HepG2 (cell line): ENCODE results near the gene YPEL3. TPM values are rescaled to one million over a fixed set of nuclear protein-coding genes. Genes with fewer than 3 reads are reported as not detected.
A peak's percentile ranks its signal among the peaks of the same experiment; 100 is the strongest.

Source experiments
- CBX5 ChIP-seq: sonication (generic); formaldehyde crosslinking; IDR thresholded peaks from 2 replicates; pipeline ENCODE4 v1.4.0; 2020; ENCODE audit warnings: missing genetic modification reagents, borderline replicate concordance
- DMTF1 ChIP-seq: sonication (generic); formaldehyde crosslinking; IDR thresholded peaks from 2 replicates; pipeline ENCODE4 v1.4.0; 2020; ENCODE audit warnings: mild to moderate bottlenecking, missing genetic modification reagents
- GTF2F1 ChIP-seq: fragments of 150-350 bp; IDR thresholded peaks from 2 replicates; pipeline ENCODE4 v1.6.1; 2014; ENCODE audit warnings: low read length
- HMG20A ChIP-seq: IDR thresholded peaks from 2 replicates; pipeline ENCODE4 v1.6.1; 2016; ENCODE audit warnings: borderline replicate concordance
- IKZF1 ChIP-seq: fragments of 450-650 bp; IDR thresholded peaks from 2 replicates; pipeline ENCODE4 v1.7.1; 2016
- NFE2L1 ChIP-seq: sonication (generic); formaldehyde crosslinking; IDR thresholded peaks from 2 replicates; pipeline ENCODE4 v1.4.0; 2020; ENCODE audit warnings: missing genetic modification reagents, mild to moderate bottlenecking, borderline replicate concordance
- RBM39 ChIP-seq: fragments of 200-400 bp; formaldehyde crosslinking; IDR thresholded peaks from one replicate; pipeline ENCODE4 v1.6.1; 2018; ENCODE audit warnings: antibody characterized with exemption, mild to moderate bottlenecking, low read depth, low read length; ENCODE audit not compliant: poor library complexity, severe bottlenecking
- SMYD3 ChIP-seq: sonication (generic); formaldehyde crosslinking; IDR thresholded peaks from 2 replicates; pipeline ENCODE4 v1.8.1; 2023; ENCODE audit warnings: mild to moderate bottlenecking, missing genetic modification reagents
- SOX5 ChIP-seq: IDR thresholded peaks from 2 replicates; pipeline ENCODE4 v1.6.1; 2016; ENCODE audit warnings: borderline replicate concordance
- SP140L ChIP-seq: sonication (generic); formaldehyde crosslinking; IDR thresholded peaks from 2 replicates; pipeline ENCODE4 v1.4.0; 2020; ENCODE audit warnings: missing genetic modification reagents, borderline replicate concordance
- THAP7 ChIP-seq: sonication (generic); formaldehyde crosslinking; IDR thresholded peaks from 2 replicates; pipeline ENCODE4 v1.8.1; 2023; ENCODE audit warnings: mild to moderate bottlenecking, missing genetic modification reagents
- ZFAT ChIP-seq: sonication (generic); formaldehyde crosslinking; conservative IDR thresholded peaks from 2 replicates; pipeline ENCODE4 v1.8.1; 2023; ENCODE audit warnings: missing genetic modification reagents, inconsistent platforms
- ZNF350 ChIP-seq: sonication (generic); formaldehyde crosslinking; IDR thresholded peaks from 2 replicates; pipeline ENCODE4 v1.4.0; 2020; ENCODE audit warnings: mild to moderate bottlenecking, low read depth, missing genetic modification reagents, borderline replicate concordance
- ZNF354B ChIP-seq: sonication (generic); formaldehyde crosslinking; IDR thresholded peaks from 2 replicates; pipeline ENCODE4 v1.8.0; 2022; ENCODE audit warnings: mild to moderate bottlenecking, missing genetic modification reagents
- ZNF367 ChIP-seq: sonication (generic); formaldehyde crosslinking; IDR thresholded peaks from 2 replicates; pipeline ENCODE4 v1.4.0; 2020; ENCODE audit warnings: missing genetic modification reagents, borderline replicate concordance
- ZNF607 ChIP-seq: sonication (generic); formaldehyde crosslinking; IDR thresholded peaks from 2 replicates; pipeline ENCODE4 v1.5.1; 2020; ENCODE audit warnings: missing genetic modification reagents, mild to moderate bottlenecking, borderline replicate concordance
- ZNF709 ChIP-seq: sonication (generic); formaldehyde crosslinking; IDR thresholded peaks from 2 replicates; pipeline ENCODE4 v1.5.0; 2020; ENCODE audit warnings: mild to moderate bottlenecking, missing genetic modification reagents
- ZNF713 ChIP-seq: sonication (generic); formaldehyde crosslinking; IDR thresholded peaks from 2 replicates; pipeline ENCODE4 v1.4.0; 2020; ENCODE audit warnings: mild to moderate bottlenecking, missing genetic modification reagents
- ZNF747 ChIP-seq: sonication (generic); formaldehyde crosslinking; IDR thresholded peaks from 2 replicates; pipeline ENCODE4 v1.8.1; 2023; ENCODE audit warnings: missing genetic modification reagents, mild to moderate bottlenecking, borderline replicate concordance
- ZNF781 ChIP-seq: sonication (generic); formaldehyde crosslinking; IDR thresholded peaks from 2 replicates; pipeline ENCODE4 v1.5.1; 2020; ENCODE audit warnings: borderline replicate concordance, mild to moderate bottlenecking, missing genetic modification reagents; ENCODE audit errors: not compliant biosample characterization
- polyA plus RNA-seq, 8 experiments: library from polyadenylated mRNA; depleted of rRNA in 3 of 8; stranded (reverse) in 7 of 8; unstranded in 1 of 8; fragments of >200 nt; fragmentation: Illumina TruSeq in 4 of 8; extraction: Trizol in 4 of 8; gene quantifications; 2 replicates each; pipeline versions ENCODE4 v1.2.1 to v1.2.3, GENCODE V29; 2011 to 2016; ENCODE audit warnings: low read depth in 4 of 8, missing spikeins in 1 of 8, mixed read lengths in 1 of 8; ENCODE audit not compliant: insufficient read depth in 1 of 8
- total RNA-seq, 5 experiments: library from RNA; depleted of rRNA; stranded (reverse); fragments of >200 nt; fragmentation: Illumina TruSeq; extraction: Trizol; gene quantifications; 2 replicates each; pipeline ENCODE4 v1.2.3, GENCODE V29; 2016; ENCODE audit warnings: low read depth in 1 of 5
- TF ChIP-seq, protein P1 (sequence below): sonication (generic); formaldehyde crosslinking; IDR thresholded peaks from 2 replicates; pipeline ENCODE4 v1.8.0; 2022; ENCODE audit warnings: low read depth, missing genetic modification reagents
- TF ChIP-seq, protein P2 (sequence below): sonication (generic); formaldehyde crosslinking; IDR thresholded peaks from 2 replicates; pipeline ENCODE4 v1.4.0; 2020; ENCODE audit warnings: mild to moderate bottlenecking, missing genetic modification reagents, borderline replicate concordance

The YPEL3 gene
- total and polyA plus RNA-seq, 2 of the 13 experiments (the other 11 are each of a cell fraction or from before 2014, with no cell fraction given) = 5.4 to 47.0 TPM

DNA sequence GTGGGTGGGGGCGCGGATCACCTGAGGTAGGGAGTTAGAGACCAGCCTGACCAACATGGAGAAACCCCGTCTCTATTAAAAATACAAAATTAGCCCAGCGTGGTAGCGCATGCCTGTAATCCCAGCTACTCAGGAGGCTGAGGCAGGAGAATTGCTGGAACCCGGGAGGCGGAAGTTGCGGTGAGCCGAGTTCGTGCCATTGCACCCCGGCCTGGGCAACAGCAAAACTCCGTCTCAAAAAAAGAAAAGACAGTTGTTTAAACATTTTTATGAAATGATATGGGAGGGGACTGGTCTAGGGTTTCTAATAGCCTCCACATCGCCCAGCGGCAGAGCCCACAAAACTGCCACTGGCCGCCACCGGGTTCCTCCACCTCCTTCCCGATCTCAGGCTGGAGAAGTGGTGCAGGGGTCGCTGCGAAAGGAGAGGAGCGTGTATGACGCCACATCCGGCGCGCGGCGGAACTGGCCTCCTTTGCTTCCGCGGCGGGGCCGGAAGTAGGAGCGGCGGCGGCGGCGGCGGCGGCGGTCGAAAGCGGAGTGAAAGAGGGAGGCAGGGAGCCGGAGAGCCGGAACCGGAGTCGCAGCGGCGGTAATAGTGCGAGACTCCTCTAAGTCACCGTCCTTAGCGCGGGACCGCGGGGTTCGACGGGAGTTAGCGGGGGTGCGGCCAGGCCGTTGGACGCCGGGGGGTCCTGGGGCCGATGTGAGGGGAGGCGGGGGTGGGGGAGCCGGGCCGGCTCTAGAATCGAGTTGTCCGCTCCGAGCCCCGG, 20.3 kb downstream of the YPEL3 start, which contains the start of gene PPP4C (continued):
- TF ChIP-seq ZNF781 (peak; percentile 25), ZNF350 (no peak), ZNF367 (CRISPR knock-in tag) (no peak), GTF2F1 (0 out of 2 replicates have a peak, but pooled peaks have one; percentile 59), HMG20A (no peak), ZNF607 (no peak; the same call in 1 of the 2 replicates), SOX5 (no peak), ZNF709 (peak; percentile 83), ZNF747 (CRISPR knock-in tag) (no peak; the same call in 1 of the 2 replicates), THAP7 (CRISPR knock-in tag) (no peak), RBM39 (peak; percentile 73), CBX5 (peak; percentile 24; the same call in 1 of the 2 replicates), IKZF1 (no peak), ZFAT (CRISPR knock-in tag) (no peak), SP140L (CRISPR knock-in tag) (no peak), ZNF713 (CRISPR knock-in tag) (no peak), SMYD3 (CRISPR knock-in tag) (0 out of 2 replicates have a peak, but pooled peaks have one; percentile 45), ZNF354B (CRISPR knock-in tag) (no peak; the same call in 1 of the 2 replicates), DMTF1 (CRISPR knock-in tag) (0 out of 2 replicates have a peak, but pooled peaks have one; percentile 13), NFE2L1 (no peak)
- TF ChIP-seq, protein P1, sequence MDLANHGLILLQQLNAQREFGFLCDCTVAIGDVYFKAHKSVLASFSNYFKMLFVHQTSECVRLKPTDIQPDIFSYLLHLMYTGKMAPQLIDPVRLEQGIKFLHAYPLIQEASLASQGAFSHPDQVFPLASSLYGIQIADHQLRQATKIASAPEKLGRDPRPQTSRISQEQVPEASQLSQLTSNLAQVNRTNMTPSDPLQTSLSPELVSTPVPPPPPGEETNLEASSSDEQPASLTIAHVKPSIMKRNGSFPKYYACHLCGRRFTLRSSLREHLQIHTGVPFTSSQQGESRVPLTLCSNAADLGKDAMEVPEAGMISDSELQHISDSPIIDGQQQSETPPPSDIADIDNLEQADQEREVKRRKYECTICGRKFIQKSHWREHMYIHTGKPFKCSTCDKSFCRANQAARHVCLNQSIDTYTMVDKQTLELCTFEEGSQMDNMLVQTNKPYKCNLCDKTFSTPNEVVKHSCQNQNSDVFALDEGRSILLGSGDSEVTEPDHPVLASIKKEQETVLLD = peak; percentile 50; the same call in 1 of the 2 replicates
- TF ChIP-seq, protein P2, sequence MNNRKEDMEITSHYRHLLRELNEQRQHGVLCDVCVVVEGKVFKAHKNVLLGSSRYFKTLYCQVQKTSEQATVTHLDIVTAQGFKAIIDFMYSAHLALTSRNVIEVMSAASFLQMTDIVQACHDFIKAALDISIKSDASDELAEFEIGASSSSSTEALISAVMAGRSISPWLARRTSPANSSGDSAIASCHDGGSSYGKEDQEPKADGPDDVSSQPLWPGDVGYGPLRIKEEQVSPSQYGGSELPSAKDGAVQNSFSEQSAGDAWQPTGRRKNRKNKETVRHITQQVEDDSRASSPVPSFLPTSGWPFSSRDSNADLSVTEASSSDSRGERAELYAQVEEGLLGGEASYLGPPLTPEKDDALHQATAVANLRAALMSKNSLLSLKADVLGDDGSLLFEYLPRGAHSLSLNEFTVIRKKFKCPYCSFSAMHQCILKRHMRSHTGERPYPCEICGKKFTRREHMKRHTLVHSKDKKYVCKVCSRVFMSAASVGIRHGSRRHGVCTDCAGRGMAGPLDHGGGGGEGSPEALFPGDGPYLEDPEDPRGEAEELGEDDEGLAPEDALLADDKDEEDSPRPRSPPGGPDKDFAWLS = no peak
